ENCODE results near the gene L3MBTL4.

L3MBTL4 gene

DNA sequence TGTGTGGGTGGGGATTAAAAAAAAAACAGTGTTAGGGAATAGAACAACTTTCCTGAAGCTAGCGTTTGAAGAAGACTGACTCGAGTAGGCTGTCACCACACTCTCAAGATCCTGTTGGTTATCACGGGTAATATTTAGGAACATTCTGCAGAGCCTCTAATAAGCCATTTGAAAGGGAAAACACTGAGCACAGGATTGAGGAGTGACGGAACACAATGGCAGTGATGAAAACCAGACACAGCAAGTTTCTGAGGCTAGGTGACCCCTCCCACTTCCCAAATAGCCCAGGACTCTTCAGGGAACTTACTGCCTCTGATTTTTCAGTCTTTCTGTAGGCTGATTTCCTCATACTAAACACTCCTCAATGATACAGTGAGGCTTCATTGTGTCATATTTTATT is 431.2 kb downstream of the L3MBTL4 start:
- DNase-seq (ENCODE audit: low spot score): no peak

DNA sequence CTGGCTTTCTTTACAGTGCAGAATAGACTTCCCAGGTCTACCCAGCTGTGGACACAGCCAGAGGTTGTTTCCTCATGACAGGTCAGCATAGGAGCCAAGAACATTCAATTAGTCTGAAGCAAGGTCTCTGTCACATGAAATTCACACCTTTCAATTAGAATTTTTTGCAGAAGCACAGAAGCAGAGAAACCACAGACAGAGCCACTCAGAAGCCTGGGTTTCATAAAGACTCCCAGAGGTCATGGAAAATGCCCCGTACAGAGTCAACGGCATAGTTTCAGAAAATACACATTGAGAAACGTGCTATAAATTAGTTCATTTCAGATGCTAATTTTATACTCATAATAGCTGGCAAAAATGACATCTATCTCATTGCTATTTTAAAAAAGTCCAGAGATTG is 432.4 kb downstream of the L3MBTL4 start:
- DNase-seq (ENCODE audit: low spot score): no peak

DNA sequence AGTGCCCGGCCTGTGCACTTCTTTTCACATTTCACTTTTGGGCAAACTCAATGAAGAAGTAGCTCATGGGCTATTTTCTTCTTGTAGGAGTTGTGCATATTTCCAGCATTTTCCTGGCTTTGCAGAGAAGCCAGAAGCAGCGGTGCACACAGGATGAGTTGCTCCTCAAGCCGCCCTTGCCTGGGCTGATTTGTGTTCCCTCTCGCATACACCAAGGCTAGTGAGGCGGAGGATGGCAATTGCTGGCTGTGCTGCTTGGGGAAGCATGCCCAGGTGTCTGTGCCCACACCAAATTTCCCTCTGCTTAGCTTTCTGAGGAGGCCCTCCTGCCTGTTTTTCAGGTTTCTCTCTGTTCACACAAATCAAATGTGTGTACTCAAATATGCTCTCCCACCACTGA is 434.0 kb downstream of the L3MBTL4 start:
- DNase-seq (ENCODE audit: low spot score): no peak

DNA sequence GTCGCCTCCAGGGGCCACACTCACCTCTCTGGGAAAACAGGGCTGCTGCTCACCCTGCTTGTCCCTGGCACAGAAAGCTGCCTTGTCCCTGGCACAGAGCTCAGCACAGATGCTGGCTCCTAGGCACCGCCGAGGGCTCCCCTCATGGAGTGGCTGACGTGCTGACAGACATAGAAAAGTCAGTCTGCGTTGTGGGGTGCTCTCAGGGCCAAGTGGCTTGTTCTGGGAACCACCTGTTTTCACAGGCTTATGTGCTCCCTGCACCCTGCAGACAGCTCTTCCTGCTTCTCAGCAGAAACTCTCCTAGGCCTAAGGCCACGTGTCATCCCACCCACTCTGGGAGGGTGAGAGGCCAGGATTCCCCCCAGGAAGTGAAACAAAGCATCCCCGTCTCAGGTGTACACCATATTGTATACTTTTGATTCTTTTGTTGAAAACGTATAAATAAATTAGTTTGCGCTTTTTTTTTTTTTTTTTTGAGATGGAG is 434.7 kb downstream of the L3MBTL4 start:
- no peak for DNase-seq (ENCODE audit: low spot score)

DNA sequence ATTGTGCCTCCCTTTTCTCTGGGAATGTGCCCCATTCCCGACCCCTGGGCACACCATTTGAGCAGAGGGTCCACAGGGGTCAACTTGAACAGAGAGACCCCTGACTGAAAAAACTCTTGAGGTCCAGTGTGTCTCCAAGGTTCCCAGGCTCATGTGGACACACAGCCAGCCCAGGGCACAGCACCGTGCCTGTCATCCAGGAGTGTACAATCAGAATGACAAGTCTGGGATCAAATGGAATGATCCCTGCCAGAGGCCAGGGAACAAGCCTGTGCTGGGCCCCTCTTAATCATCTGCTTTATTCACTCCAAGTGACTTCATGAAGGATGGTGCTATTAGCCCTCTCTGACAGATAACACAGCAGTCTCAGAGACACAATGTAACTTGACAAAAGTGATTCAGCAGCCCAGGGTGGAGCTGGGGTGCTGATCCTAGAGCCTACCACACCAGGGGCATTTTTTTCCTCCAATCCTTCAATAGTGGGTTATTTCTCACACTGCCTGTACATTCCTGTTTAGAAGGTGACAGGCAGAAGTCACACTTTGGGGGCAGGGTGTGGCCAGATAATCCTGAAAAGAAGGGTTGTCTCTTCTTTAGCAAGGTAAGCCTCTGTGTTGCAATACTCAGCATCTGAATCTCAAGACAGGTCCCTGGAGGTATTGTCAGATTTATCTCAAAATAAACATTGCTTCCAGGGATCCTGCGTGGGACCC is 435.4 kb downstream of the L3MBTL4 start:
- DNase-seq (ENCODE audit: low spot score): no peak

DNA sequence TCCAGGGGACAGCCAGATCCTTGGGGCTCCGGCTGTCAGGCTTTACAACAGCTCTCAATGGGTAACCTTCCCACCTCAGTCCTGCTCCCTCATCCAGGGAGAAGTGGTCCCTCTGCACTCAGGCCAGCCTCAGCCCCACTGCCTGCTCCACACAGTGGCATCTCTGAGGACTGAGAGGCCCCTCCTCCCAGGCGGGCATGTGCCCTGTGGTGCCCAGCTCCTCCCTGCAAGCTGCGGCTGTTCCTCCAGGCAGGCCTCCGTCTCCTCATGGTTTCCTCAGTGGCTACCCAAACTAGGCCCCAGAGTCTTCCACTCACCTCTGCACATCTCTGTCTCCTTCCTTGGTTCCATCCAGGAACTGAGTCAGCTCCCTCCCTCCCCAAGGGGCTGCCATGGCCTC is 437.7 kb downstream of the L3MBTL4 start:
- DNase-seq (ENCODE audit: low spot score): no peak

DNA sequence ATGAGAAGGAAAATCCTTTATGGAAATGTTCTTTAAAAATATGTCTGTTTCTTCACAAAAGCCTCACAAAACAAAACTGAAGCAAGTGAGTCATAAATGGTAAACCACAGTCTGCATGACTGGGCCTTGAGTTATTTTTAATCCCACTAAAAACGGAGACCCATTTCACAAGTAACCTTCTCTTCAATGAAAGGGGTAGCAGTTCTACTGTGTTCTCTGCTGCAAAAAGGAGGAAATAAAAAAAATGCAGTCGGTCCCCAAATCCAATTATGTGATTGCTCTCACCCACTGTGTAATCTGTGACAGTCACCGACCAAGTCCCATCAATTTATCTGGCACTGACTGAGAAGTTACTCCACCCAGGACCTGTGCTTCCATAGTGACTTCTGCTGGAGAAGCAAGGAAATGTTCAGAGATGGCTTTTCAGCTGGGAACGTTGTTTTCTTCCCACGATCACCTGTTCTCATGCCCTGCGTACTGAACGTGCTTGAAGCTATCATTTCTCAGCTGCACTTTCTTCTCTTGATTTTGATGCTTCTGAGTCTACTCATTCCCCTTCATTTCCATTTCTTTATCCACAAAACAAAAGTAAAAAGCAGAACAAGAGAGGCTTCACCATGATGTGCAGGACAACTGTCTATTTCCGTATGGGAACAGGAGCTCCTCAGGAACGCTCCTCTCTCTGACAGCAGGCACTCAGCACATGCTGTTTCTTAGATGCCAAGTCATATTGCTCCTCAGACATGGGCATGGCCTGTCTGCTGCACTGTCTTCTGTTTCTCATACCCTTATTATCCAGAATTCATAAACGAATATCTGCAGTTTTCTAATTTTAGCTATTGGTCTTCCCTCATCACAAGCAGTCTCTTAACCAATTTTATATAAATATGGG is 439.4 kb downstream of the L3MBTL4 start:
- peak; percentile 1 for DNase-seq (ENCODE audit: low spot score)

DNA sequence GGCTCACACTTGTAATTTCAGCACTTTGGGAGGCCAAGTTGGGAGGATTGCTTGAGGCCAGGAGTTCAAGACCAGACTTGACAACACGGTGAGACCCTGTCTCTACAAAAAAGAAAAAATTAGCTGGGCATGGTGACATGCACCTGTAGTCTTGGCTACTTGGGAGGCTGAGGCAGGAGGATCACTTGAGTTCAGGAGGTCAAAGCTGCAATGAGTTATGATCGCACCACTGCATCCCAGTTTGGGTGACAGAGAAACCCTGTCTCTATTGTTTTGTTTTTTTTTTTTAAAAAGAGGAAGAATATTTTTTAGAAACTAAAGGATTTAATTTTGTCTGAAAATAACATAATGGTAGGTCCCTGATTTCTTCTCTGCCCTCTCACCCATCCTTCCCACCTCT is 440.0 kb downstream of the L3MBTL4 start:
- DNase-seq (ENCODE audit: low spot score): no peak

DNA sequence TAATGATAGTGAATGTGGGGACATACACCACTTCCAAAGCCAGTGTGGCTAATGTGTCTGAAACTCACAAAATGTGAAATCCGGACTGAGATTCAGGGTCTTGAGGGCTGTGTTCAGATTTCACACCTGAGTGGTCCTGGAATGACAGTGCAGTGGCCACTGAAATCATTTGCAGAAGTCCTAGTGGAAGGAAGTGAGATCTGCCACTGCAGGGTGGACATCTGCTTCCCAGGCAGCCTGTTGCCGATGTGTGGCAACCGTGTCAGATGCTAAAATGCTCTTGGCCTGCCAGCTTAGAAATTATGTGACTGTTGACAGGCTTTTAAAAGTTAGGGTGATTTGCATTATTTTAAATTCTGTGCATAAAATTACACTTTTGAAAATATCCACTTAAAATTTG is 441.6 kb downstream of the L3MBTL4 start:
- DNase-seq (ENCODE audit: low spot score): no peak

DNA sequence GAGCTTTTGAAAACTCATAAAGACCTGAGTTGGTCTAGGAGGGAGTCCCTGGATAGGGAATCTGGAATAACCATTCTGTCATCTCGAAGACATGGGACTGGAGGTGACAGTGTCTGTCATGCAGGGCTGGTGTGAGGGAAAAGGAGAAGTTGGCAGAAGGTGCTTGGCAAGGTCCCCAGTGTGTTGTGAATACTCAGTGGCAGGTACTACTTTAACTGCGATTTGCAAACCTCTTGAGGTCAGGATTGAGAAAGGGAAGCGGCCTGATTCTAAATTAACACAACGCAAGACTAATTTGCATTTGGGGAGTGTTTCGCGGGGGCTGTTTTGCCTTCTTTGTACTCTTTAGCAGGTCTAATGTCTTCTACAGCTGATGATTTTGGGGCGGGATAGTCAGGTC is 442.4 kb downstream of the L3MBTL4 start:
- DNase-seq (ENCODE audit: low spot score): no peak

DNA sequence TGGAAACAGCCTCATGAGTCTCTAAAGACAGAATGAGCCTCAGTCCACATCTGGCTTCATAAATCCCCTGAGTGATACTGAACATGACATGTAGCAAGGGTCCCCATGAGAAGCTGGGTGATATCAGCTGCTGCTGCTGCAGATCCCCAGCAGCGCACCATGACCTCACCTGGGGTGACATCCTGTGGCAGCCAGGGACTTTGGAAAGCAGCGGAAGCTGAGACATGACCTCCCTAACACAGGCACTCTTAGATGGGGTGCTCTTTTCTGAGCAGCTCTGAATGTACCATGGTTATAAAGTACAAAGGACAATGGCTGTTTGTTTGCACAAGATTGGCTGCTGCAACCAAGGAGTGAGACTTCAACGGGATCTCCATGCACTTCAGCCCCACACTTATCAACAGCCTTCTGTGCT is 444.7 kb downstream of the L3MBTL4 start:
- DNase-seq (ENCODE audit: low spot score): no peak

DNA sequence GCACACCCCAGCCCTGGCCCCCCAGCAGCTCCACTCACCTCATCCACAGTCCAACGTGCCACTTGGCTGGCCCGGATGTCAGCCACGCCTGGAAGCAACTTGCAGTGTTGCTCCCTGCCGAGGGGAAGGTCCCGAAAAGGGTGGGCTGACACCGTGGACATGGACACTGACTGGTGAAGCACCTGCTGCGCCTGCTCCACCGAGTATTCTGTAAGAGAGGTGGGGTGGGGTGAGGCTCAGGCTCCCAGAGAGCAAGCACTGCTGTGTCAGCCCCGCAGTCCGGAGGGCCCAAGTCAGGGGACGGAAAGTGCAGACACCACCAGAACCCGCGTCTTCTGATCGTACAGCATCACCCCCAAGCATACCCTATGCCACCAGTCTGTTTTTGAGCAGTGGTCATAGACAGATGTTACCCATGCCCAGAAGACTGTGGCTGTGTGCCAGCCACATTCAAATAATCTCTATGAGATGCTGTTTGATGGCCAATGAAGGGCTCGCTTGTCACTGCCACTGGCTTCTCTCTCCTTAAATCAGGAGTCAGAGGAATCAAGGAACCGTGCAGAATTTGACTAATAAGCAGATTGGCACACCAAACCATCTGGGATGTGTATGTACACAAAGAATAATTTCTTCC is 445.2 kb downstream of the L3MBTL4 start:
- DNase-seq (ENCODE audit: low spot score): no peak

DNA sequence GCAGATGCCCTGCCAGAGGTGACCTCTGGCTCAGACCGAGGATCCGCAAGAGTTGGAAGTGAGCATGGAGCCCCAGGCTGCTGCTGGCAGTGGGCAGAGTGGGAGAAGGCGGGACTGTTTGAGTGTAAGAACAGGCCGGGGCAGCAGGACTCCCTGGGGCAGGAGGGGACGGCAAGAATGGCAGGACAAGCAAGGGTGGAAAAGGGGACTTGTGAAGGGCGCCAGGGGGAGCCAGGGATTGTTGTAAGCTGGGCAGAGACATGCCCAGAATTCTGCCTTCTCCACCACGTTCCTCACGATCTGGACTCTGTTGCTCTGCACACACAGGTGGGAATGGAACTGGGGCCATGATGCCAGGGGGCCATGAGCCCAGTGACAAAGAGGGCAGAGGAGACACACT is 447.0 kb downstream of the L3MBTL4 start:
- no peak for DNase-seq (ENCODE audit: low spot score)

DNA sequence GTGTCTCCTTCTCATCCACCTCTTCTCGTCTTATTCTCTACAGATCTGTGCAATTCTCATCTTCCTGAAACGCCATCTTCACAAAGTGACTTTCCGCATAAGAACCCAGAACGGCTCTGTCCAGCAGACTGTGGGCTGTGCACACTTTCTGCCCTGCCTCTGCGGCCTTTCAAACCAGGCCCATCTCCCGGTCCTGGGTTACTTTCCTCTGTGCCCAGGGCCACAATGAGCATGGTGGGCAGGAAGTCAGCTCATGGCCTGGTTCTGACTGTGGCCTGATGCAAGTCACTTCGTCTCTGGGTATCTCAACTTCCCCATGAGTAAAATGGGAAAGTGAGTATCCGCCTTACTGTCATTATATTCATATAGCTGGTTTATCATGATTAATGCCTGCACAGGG is 447.7 kb downstream of the L3MBTL4 start:
- DNase-seq (ENCODE audit: low spot score): no peak

DNA sequence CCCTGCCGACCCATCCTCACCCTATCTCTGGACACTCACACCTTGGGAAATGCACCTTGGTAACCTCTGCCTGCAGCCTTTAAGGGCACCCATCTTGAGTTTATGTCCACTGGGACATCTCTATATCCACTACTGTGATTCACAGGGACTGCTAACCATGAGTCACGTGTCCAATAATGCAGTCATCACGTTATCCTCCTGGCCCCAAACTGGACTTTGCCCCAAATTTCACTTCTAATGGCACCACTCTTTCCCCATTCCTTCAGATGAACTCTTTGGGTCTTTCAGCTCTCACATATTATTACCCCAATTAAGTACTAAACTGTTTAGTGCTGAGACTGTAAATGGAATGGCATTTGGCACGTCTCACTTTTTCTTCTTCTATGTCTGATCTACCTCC is 448.2 kb downstream of the L3MBTL4 start:
- no peak for DNase-seq (ENCODE audit: low spot score)

DNA sequence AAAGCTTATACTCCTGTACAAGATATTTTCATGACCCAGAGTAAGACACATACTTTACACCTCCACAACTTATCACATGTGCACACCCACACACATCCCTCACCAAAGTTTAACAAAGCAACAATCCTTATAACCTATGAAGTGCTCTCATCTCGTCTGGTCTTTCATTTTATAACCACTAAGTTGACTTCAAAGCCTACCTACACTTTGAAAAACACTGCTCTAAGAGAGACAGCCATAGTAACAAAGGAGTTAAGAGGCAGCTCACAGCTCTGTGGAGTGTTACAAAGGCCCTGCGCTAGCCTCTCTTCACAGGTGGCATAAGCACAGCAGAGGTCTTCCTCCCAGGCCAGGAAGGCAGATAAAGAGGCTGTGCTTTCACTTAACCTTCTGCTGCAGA is 449.7 kb downstream of the L3MBTL4 start:
- DNase-seq (ENCODE audit: low spot score): no peak

DNA sequence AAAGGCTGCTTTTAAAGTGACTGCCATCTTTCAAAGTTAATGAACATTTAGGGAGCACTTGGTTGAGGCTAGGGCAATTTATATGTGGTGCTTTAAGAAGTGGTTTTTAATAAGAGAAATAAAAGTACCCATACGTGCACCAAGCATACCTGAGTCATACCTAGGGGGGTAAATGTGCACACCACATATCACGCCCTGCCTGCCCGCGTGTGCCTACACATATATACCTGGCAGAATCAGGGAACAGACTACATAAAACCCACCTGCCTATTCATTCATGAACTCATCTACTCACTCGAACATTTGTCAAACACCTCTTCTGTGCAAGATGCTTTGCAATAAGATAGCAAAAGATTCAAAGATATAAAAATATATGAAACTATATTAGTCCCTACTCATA is 450.1 kb downstream of the L3MBTL4 start:
- DNase-seq (ENCODE audit: low spot score): no peak

DNA sequence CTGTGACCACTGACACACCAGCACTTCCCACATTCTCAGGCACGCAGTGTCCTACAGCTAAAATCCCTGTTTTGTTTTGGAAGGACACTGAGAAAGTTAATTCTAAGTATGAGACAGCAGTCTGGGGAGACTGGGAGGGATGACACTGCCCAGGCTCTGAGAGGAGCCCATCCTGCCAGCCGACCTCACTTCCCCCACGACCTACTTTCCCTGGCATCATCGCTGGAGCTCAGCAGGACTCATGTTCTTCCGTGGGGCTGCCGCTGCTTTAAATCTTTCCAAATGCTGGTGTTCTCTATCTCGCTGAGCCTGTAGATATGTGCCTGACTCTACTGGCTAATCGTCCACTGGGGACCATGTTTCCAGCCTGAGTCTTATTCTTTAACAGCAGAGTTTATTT is 450.6 kb downstream of the L3MBTL4 start:
- DNase-seq (ENCODE audit: low spot score): no peak

DNA sequence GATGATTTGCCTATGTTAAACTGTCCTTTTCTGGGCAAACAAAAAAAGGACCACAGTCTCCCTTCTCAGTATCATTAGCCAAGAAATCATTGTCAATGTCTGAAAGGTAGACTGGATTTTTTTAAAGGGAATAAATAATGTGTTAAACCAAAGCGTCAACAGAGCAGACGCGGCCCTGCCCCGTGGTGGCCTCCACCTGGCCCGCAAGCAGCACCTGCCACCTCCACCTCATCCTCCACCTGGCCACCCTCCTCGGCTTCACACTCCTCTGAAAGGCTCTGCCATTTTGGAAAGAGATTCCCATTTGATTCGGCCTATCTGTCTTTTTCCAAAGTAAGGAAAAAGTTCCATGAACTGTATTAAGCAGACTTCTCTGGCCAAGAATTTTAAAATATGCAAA is 451.4 kb downstream of the L3MBTL4 start:
- no peak for DNase-seq (ENCODE audit: low spot score)

DNA sequence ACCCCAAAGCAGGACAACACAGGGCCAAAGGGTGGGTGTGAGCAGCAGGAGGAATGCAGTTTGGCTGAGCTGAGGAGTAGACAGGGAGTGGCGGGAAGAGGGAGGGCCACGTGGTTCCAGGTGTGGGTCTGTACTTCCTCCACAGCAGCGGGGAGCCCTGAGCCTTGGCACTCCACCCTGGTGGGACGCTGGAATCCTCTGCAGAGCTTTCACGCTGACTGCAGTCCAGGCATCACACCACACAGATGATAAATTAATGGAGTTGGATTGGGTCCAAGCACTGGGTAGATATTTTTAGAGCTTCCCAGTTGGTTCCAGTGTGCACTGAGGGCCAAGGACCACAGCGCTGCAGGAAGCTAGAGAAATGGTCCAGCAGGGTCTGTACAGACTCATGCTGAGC is 452.3 kb downstream of the L3MBTL4 start:
- no peak for DNase-seq (ENCODE audit: low spot score)

DNA sequence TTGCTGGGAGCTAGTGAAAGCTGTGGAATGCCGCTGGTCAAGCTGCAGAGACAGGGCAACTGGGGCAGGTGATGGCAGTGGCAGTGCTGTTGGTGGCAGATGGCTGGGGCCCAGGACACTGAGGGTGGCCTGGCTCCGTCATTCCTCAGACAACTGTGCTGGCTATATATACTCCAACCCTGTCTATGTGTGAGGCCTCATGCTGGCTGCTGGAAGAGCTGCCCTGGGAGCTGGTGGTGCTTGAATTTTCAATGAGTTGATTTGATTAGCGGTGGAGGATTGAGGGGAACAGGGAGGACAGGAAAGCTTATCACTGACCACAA is 452.9 kb downstream of the L3MBTL4 start:
- no peak for DNase-seq (ENCODE audit: low spot score)

DNA sequence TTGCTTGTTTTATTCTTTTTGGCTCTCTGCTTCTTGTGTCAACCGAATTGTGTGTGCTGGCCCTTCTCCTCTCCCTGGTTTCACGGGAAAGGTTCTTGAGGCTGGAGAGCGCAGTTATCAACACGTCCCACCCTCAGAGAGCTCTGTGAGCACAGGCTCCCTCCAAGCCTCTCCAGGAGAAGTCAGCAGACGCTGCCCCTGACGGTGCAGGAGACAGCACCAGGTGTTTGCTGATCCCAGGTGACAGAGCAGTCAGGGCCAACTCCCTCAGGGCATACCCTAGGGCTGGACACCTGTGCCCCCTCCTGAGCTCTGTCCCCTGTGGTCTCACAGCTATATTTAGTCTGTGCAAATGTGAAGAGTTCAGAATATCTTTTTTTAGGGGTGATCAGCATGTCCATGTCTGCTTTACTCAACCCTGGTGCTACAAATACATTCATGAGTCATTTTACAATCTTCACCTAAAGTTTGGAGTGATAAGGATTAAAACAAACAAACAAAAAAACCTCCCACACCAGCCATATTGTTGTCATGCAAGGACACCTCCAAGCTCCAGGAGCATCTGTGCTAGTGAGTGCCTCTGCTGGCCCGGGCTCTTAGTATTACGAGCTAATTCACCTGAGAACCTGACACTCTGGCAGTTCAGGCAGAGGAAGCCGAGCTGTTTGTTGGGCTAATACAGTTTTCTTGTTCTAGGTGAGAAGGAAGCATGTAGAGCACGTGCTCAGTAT is 453.4 kb downstream of the L3MBTL4 start:
- DNase-seq (ENCODE audit: low spot score): no peak
